NT2/D1 (cell line): ENCODE results near the gene RTP3.

Experiments used
- SUZ12 ChIP-seq: IDR thresholded peaks from 2 replicates; pipeline ENCODE4 v1.6.1; 2011; ENCODE audit not compliant: insufficient read length, insufficient read depth; ENCODE audit errors: extremely low read depth
- YY1 ChIP-seq: IDR thresholded peaks from 2 replicates; pipeline ENCODE4 v1.6.1; 2011; ENCODE audit not compliant: insufficient read length, insufficient read depth

GRCh38 chr3:46516521-46516920 lies 18.7 kb downstream of the RTP3 start:
- TF ChIP-seq YY1 (no peak), SUZ12 (no peak)
